ENCODE results near the gene CERS3. TPM values are rescaled to one million over a fixed set of nuclear protein-coding genes. Genes with fewer than 3 reads are reported as not detected.

The CERS3 gene
- total RNA-seq, 2 experiments from 2014 or later: 0.21 to 0.25 TPM

- CTCF ChIA-PET: interaction anchor here (1.1 kb wide), 1 partner anchor 16 kb away, joined by 3 read pairs; no protein-coding TSS in a partner anchor
- H3K27me3 Mint-ChIP-seq (ENCODE audit: low read depth): no peaks in the 10 kb centered on the region
- peaks cover 26% of the 10 kb centered on the region for H3K4me1 Mint-ChIP-seq (ENCODE audit: low read depth)
- H3K27ac Mint-ChIP-seq: no peak overlapping the region
- H3K36me3 Mint-ChIP-seq (ENCODE audit: low read depth): no peaks in the 10 kb centered on the region
- intact Hi-C loops (cut with micrococcal nuclease): no loop called here
- peaks cover 3% of the 10 kb centered on the region for H3K9me3 Mint-ChIP-seq
- no peak for DNase-seq
- H3K4me3 Mint-ChIP-seq: no peak overlapping the region
Observed at GRCh38 chr15:100525436-100525835, 3.3 kb downstream of the CERS3 start.

- H3K27ac Mint-ChIP-seq: no peak overlapping the region
- H3K9me3 Mint-ChIP-seq: peaks cover 3% of the 10 kb centered on the region
- no peak overlapping the region for H3K4me3 Mint-ChIP-seq
- intact Hi-C loops (cut with micrococcal nuclease): no loop called here
- no peaks in the 10 kb centered on the region for H3K27me3 Mint-ChIP-seq (ENCODE audit: low read depth)
- DNase-seq: no peak
- no peaks in the 10 kb centered on the region for H3K36me3 Mint-ChIP-seq (ENCODE audit: low read depth)
- CTCF ChIA-PET: no interaction called here
- peaks cover 24% of the 10 kb centered on the region for H3K4me1 Mint-ChIP-seq (ENCODE audit: low read depth)
Observed at GRCh38 chr15:100524326-100524725, 4.4 kb downstream of the CERS3 start.

- CTCF ChIA-PET: interaction anchor here (3.2 kb wide), 1 partner anchor 172 kb away, joined by 14 read pairs; no protein-coding TSS in a partner anchor
- H3K36me3 Mint-ChIP-seq (ENCODE audit: low read depth): no peaks in the 10 kb centered on the region
- intact Hi-C loops (cut with micrococcal nuclease): no loop called here
Observed at GRCh38 chr15:100521907-100522306, 6.8 kb downstream of the CERS3 start.

DNA sequence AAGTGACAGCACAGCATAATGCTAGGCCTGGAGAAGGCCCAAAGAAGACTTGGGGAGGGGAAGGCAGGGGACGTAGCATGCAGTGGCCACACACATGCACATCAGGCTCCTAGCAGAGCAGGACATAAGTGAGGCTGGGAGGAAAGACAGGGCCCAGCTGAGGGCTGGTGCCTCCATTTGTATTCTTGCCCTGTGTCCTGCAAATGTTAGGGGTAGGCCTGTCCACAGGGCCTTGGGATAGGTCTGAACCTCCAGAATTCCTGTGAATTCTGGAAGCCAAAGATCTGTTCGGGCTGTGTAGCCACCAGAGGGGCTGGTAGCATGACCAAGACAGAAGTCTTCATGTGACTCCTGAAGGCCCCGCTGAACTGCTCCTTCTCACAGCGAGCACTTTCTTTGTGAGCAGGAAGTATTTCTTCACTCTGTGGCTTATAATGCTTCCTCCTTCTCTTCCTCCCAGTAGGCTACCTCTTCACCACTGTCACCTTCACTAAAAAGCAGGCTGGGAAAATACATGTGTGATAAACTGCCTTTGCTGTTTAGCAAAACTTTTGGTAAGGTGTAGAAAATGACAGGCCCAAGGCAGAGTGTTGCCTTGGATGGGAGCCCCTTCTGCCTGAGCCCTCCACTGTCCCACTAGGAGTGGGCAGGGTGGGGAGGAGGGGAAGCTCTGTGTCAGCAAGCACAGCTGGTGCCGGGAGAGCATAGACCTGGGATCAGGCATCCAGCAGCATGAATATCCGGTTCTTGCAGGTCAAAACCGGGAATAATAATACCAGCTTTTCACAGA lies 8.4 kb downstream of the CERS3 start:
- no peaks in the 10 kb centered on the region for H3K27me3 Mint-ChIP-seq (ENCODE audit: low read depth)
- H3K4me1 Mint-ChIP-seq (ENCODE audit: low read depth): peaks cover 22% of the 10 kb centered on the region
- H3K4me3 Mint-ChIP-seq: no peak overlapping the region
- peaks cover 3% of the 10 kb centered on the region for H3K9me3 Mint-ChIP-seq
- DNase-seq: no peak
- intact Hi-C loops (cut with micrococcal nuclease): no loop called here
- no peaks in the 10 kb centered on the region for H3K36me3 Mint-ChIP-seq (ENCODE audit: low read depth)
- CTCF ChIA-PET: interaction anchor here (3.2 kb wide), 1 partner anchor 170 kb away, joined by 14 read pairs; no protein-coding TSS in a partner anchor
- peak overlapping the region; percentile 23 for H3K27ac Mint-ChIP-seq

More at GRCh38 chr15:100521907-100522306, 6.8 kb downstream of the CERS3 start:
- H3K4me3 Mint-ChIP-seq: no peak overlapping the region
- DNase-seq: no peak
- H3K9me3 Mint-ChIP-seq: peaks cover 3% of the 10 kb centered on the region
- peaks cover 17% of the 10 kb centered on the region for H3K4me1 Mint-ChIP-seq (ENCODE audit: low read depth)
- H3K27me3 Mint-ChIP-seq (ENCODE audit: low read depth): no peaks in the 10 kb centered on the region
- H3K27ac Mint-ChIP-seq: no peak overlapping the region

DNA sequence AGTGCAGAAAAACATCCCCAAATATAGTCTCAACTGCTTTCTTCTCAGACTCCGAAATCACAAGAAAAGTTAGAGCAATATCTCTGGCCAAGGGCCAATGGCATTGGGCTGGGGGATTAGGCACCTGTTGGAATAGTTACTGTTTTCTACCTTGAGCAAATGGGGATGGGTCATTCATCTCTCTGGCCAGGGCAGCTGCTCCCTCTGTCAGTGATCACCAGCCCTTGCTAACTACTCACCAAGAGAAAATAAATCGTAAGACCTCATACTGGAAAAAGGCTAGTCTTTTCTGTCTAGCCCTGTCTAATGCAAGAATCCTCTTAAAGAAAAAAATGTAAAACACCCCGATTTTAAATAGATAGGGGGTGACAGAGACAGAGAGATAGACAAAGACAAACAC lies 10.9 kb downstream of the CERS3 start:
- Mint-ChIP-seq H3K27me3 (ENCODE audit: low read depth) (no peaks in the 10 kb centered on the region), H3K4me1 (ENCODE audit: low read depth) (peaks cover 22% of the 10 kb centered on the region), H3K27ac (no peak overlapping the region), H3K36me3 (ENCODE audit: low read depth) (no peaks in the 10 kb centered on the region), H3K4me3 (no peak overlapping the region), H3K9me3 (no peaks in the 10 kb centered on the region)
- CTCF ChIA-PET: interaction anchor here (0.9 kb wide), 1 partner anchor 55 kb away, joined by 4 read pairs; no protein-coding TSS in a partner anchor
- intact Hi-C loops (cut with micrococcal nuclease): loop anchor here (5.0 kb wide), 1 partner anchor 166 kb away; no protein-coding TSS in a partner anchor
- no peak for DNase-seq

DNA sequence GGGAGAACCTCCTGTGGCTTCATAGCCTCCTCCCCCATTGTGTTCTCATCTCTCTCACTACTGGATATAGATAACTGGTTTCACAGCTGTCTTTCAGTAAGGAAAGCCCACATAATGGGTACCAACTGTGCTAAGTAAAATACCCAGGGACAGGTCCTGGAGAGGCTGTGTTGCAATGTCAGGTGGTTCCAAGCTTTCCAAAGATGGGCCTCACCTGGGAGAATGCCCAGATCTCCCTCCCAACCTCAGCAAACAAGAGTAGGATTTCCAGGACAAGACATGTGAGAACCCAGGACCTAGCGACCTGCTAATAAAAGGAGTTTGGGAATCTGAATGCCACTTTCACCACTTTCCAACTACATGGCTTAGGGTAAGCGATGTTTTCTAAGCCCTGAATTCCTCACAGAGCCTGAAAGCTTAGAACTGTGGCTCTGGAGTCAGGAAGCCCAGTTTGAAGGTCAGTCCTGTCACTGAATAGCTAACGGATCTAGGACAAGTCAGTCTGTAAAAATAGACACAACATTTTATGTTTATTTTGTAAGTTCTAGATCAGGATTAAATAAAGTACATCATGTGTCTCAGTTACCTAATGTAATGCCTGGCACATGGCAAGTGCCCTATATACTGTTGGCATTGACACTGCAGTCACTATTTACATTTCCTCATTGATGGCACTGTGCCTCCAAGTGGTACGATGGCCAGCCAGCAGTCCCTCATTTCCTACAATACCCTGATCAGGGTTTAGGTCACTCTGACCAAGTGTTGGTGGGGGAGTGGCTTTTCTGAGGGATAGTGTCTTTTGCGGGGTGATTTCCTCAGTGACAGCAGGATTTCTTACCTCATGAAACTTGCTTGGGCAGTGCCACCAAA lies 11.9 kb downstream of the CERS3 start:
- intact Hi-C loops (cut with micrococcal nuclease): loop anchor here (5.0 kb wide), 1 partner anchor 165 kb away; no protein-coding TSS in a partner anchor
- CTCF ChIA-PET: interaction anchor here (0.9 kb wide), 1 partner anchor 56 kb away, joined by 4 read pairs; no protein-coding TSS in a partner anchor
- H3K27me3 Mint-ChIP-seq (ENCODE audit: low read depth): no peaks in the 10 kb centered on the region
- no peaks in the 10 kb centered on the region for H3K36me3 Mint-ChIP-seq (ENCODE audit: low read depth)
- H3K27ac Mint-ChIP-seq: no peak overlapping the region
- no peak for DNase-seq
- peaks cover 22% of the 10 kb centered on the region for H3K4me1 Mint-ChIP-seq (ENCODE audit: low read depth)
- no peak overlapping the region for H3K4me3 Mint-ChIP-seq
- no peaks in the 10 kb centered on the region for H3K9me3 Mint-ChIP-seq

- no peak overlapping the region for H3K4me3 Mint-ChIP-seq
- no peaks in the 10 kb centered on the region for H3K27me3 Mint-ChIP-seq (ENCODE audit: low read depth)
- no peak overlapping the region for H3K27ac Mint-ChIP-seq
- intact Hi-C loops (cut with micrococcal nuclease): loop anchor here (5.0 kb wide), 1 partner anchor 163 kb away; no protein-coding TSS in a partner anchor
- peaks cover 16% of the 10 kb centered on the region for H3K4me1 Mint-ChIP-seq (ENCODE audit: low read depth)
- CTCF ChIA-PET: no interaction called here
- H3K36me3 Mint-ChIP-seq (ENCODE audit: low read depth): no peaks in the 10 kb centered on the region
- H3K9me3 Mint-ChIP-seq: no peaks in the 10 kb centered on the region
- DNase-seq: peak; percentile 35
Observed at GRCh38 chr15:100515758-100516157, 13.0 kb downstream of the CERS3 start.

GRCh38 chr15:100508641-100509300 lies 20.0 kb downstream of the CERS3 start:
- intact Hi-C loops (cut with micrococcal nuclease): no loop called here
- H3K36me3 Mint-ChIP-seq (ENCODE audit: low read depth): no peaks in the 10 kb centered on the region
- no peaks in the 10 kb centered on the region for H3K9me3 Mint-ChIP-seq
- no peak overlapping the region for H3K4me3 Mint-ChIP-seq
- H3K4me1 Mint-ChIP-seq (ENCODE audit: low read depth): peaks cover 2% of the 10 kb centered on the region
- H3K27me3 Mint-ChIP-seq (ENCODE audit: low read depth): no peaks in the 10 kb centered on the region
- CTCF ChIA-PET: interaction anchor here (0.9 to 1.6 kb wide), 2 partner anchors 64 to 158 kb away, joined by 4 read pairs; no protein-coding TSS in a partner anchor
- no peak for DNase-seq
- no peak overlapping the region for H3K27ac Mint-ChIP-seq

GRCh38 chr15:100502651-100503050 lies 26.1 kb downstream of the CERS3 start:
- no peak overlapping the region for H3K4me3 Mint-ChIP-seq
- no peaks in the 10 kb centered on the region for H3K9me3 Mint-ChIP-seq
- DNase-seq: no peak
- no peak overlapping the region for H3K27ac Mint-ChIP-seq
- intact Hi-C loops (cut with micrococcal nuclease): no loop called here
- CTCF ChIA-PET: no interaction called here
- no peaks in the 10 kb centered on the region for H3K27me3 Mint-ChIP-seq (ENCODE audit: low read depth)
- H3K36me3 Mint-ChIP-seq (ENCODE audit: low read depth): peaks cover 3% of the 10 kb centered on the region
- peaks cover 2% of the 10 kb centered on the region for H3K4me1 Mint-ChIP-seq (ENCODE audit: low read depth)

GRCh38 chr15:100501117-100501516 lies 27.6 kb downstream of the CERS3 start:
- Mint-ChIP-seq H3K27me3 (ENCODE audit: low read depth) (no peaks in the 10 kb centered on the region), H3K36me3 (ENCODE audit: low read depth) (peaks cover 3% of the 10 kb centered on the region), H3K9me3 (no peaks in the 10 kb centered on the region), H3K27ac (no peak overlapping the region), H3K4me1 (ENCODE audit: low read depth) (no peaks in the 10 kb centered on the region), H3K4me3 (no peak overlapping the region)
- intact Hi-C loops (cut with micrococcal nuclease): no loop called here
- DNase-seq: no peak
- CTCF ChIA-PET: no interaction called here

DNA sequence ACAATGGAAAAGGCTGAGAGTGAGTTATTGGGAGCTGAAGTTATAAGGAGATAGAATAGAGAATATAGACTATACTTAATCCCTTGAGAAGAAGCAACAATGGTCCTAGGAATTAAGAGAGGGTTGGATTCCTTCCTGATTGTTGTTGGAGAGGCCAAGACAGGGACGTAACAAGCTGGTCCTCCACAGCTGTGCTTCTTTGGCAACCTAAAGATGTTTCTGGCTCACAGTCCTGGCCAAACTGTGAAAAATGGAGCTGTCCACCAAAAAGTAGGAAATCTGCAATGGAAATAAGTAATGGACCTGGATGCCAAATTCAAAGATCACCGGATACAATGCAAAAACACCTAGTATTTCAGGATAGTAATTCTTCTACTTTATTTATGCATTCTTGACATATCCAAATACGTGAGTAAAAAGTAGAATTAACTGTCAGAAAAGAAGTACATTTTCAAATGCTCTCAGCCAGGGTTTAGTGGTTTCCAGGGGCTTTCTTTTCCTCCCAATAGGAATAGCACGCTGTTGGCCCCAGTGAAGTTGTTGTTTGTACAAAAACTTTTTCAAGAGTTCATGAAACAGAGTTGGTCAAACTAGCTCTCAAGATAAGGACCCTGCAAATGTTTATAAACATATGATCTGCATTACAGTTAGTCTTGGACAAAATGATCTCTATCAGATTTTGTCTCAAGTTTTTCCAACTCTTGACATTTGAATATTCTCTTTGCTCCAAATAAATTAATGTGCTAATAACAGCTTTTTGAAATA lies 28.3 kb downstream of the CERS3 start:
- no peaks in the 10 kb centered on the region for H3K9me3 Mint-ChIP-seq
- H3K27me3 Mint-ChIP-seq (ENCODE audit: low read depth): no peaks in the 10 kb centered on the region
- no peaks in the 10 kb centered on the region for H3K4me1 Mint-ChIP-seq (ENCODE audit: low read depth)
- CTCF ChIA-PET: interaction anchor here (1.0 kb wide), 1 partner anchor 93 kb away, joined by 4 read pairs; no protein-coding TSS in a partner anchor
- H3K27ac Mint-ChIP-seq: no peak overlapping the region
- DNase-seq: no peak
- peaks cover 3% of the 10 kb centered on the region for H3K36me3 Mint-ChIP-seq (ENCODE audit: low read depth)
- H3K4me3 Mint-ChIP-seq: no peak overlapping the region
- intact Hi-C loops (cut with micrococcal nuclease): no loop called here
